Hepatocyte (in vitro differentiated cells): Measurements from ENCODE around the gene SH3PXD2B. TPM values are rescaled to one million over a fixed set of nuclear protein-coding genes. Genes with fewer than 3 reads are reported as not detected.
"Not testable (repeated sequence)": the region's sequence is repeated elsewhere in the genome, so short reads cannot be mapped to it uniquely, and the experiment has no call there.

Experiments used
- DNase-seq: peaks from one replicate; pipeline ENCODE4 v3.0.0-alpha.2; 2016; ENCODE audit warnings: low spot score
- H2AFZ ChIP-seq: fragments of 200-600 bp; sonication (generic); 2 replicates; pipeline ENCODE4 v1.6.0; 2016; ENCODE audit warnings: antibody characterized with exemption, mild to moderate bottlenecking
- H3K27ac ChIP-seq: fragments of 200-600 bp; sonication (generic); 2 replicates; pipeline ENCODE4 v1.5.1; 2016; ENCODE audit warnings: mild to moderate bottlenecking
- H3K27me3 ChIP-seq: fragments of 200-600 bp; sonication (generic); 2 replicates; pipeline ENCODE4 v1.6.1; 2016
- H3K36me3 ChIP-seq: fragments of 200-600 bp; sonication (generic); replicated peaks from 2 replicates; pipeline ENCODE4 v1.5.1; 2016; ENCODE audit warnings: low read depth; ENCODE audit not compliant: insufficient read depth
- H3K4me1 ChIP-seq: fragments of 200-600 bp; sonication (generic); 2 replicates; pipeline ENCODE4 v1.5.1; 2016; ENCODE audit warnings: mild to moderate bottlenecking, moderate library complexity; ENCODE audit not compliant: insufficient read depth
- H3K4me2 ChIP-seq: fragments of 200-600 bp; sonication (generic); 2 replicates; pipeline ENCODE4 v1.6.0; 2016
- H3K4me3 ChIP-seq: fragments of 200-600 bp; sonication (generic); 2 replicates; pipeline ENCODE4 v1.5.1; 2016; ENCODE audit warnings: mild to moderate bottlenecking
- H3K79me2 ChIP-seq: fragments of 200-600 bp; sonication (generic); 2 replicates; pipeline ENCODE4 v1.6.0; 2017; ENCODE audit warnings: mild to moderate bottlenecking
- H3K9me2 ChIP-seq: fragments of 200-600 bp; sonication (generic); replicated peaks from 2 replicates; pipeline ENCODE4 v1.6.0; 2017; ENCODE audit warnings: mild to moderate bottlenecking; ENCODE audit not compliant: insufficient read depth
- H3K9me3 ChIP-seq: fragments of 200-600 bp; sonication (generic); 2 replicates; pipeline ENCODE4 v1.5.1; 2016; ENCODE audit warnings: low read depth, mild to moderate bottlenecking
- H4K20me1 ChIP-seq: fragments of 200-600 bp; sonication (generic); 2 replicates; pipeline ENCODE4 v1.6.0; 2016; ENCODE audit warnings: mild to moderate bottlenecking; ENCODE audit not compliant: insufficient read depth, poor library complexity, severe bottlenecking
- EZH2 ChIP-seq: fragments of 200-600 bp; sonication (generic); IDR thresholded peaks from 2 replicates; pipeline ENCODE4 v1.6.1; 2016; ENCODE audit warnings: antibody characterized with exemption, mild to moderate bottlenecking, borderline replicate concordance
- EZH2phosphoT487 ChIP-seq: fragments of 200-600 bp; sonication (generic); IDR thresholded peaks from one replicate; pipeline ENCODE4 v1.6.1; 2018; ENCODE audit warnings: antibody characterized with exemption, mild to moderate bottlenecking, low read depth, moderate library complexity; ENCODE audit not compliant: unreplicated experiment, severe bottlenecking
- WGBS: methylation state at CpG from one replicate; pipeline ENCODE4 v1.1.6; 2016; ENCODE audit warnings: low lambda C conversion rate; ENCODE audit errors: missing lambda C conversion rate; 5-methylcytosine and 5-hydroxymethylcytosine counted together
- polyA plus RNA-seq: library from polyadenylated mRNA; unstranded; fragments of >200 nt; fragmentation: Nextera tagmentation; extraction: Ambion mirVana; gene quantifications from 2 replicates; pipeline ENCODE4 v1.2.1, GENCODE V29; 2016
- total RNA-seq: library from RNA; depleted of rRNA; stranded (reverse); fragments of >200 nt; gene quantifications from 2 replicates; pipeline ENCODE4 v1.2.3, GENCODE V29; 2014
- TF ChIP-seq, protein P1 (sequence below): fragments of 200-600 bp; sonication (generic); IDR thresholded peaks from 2 replicates; pipeline ENCODE4 v1.5.1; 2016; ENCODE audit warnings: antibody characterized with exemption, mild to moderate bottlenecking; ENCODE audit not compliant: poor library complexity

SH3PXD2B gene
- total and polyA plus RNA-seq, 2 experiments from 2014 or later = 27.8 to 28.5 TPM

DNA sequence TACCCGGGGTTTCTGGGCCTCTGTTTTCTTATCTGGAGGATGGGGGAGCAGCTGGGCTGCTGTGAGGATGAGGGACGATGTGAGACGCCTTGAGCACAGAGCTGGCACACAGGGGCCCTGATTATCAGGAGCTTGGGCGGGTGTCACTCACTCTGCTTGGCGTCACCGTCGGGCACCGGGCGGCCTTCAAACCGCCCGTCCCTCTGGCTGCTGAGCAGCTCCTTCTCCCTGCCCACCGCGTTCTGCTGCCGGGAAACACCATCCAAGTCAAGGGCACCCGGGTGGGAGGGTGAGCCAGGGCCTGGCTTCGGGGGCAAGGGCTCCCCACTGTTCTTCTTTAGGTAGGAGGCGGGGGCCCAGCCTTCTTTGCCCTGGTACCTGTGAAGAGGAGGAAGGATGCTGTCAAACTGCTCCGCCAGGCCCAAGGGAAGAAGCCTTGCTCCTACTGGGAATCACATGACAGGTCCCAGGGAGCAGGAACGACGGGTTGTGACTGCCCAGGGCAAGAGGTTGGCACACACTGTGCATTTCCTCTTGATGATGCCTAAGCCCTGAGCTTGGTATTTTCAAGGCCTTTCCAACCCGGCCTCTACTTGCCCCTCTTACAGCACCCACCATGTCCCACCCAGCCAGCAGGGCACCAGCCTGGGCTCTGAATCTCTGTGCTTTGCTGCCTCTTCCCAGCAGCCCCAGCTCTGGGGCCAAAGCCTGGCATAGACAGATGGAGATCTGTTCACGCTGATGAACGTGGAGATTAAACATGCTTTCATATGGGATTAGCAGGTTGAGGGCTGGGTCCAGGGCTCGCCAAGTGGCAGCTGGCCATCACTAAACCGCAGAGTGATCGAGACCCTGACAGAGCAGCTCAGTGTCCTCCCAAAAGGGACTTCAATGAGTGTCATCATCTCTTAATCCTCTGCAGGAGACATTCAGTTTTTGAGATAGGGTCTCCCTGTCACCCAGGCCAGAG lies 103.8 kb downstream of the SH3PXD2B start:
- Histone ChIP-seq H4K20me1 (no peaks in the 10 kb centered on the region), H3K36me3 (no peaks in the 10 kb centered on the region), H3K4me3 (no peak overlapping the region), H3K4me2 (no peak overlapping the region), H3K79me2 (no peaks in the 10 kb centered on the region), H2AFZ (no peak overlapping the region), H3K9me3 (no peaks in the 10 kb centered on the region), H3K27me3 (no peaks in the 10 kb centered on the region), H3K9me2 (no peaks in the 10 kb centered on the region), H3K27ac (no peak overlapping the region), H3K4me1 (peaks cover 3% of the 10 kb centered on the region)
- 99% methylated on average over 22 of the region's 26 CpGs for WGBS
- no peak for DNase-seq
- TF ChIP-seq EZH2phosphoT487 (no peak), EZH2 (no peak)
- TF ChIP-seq, protein P1, sequence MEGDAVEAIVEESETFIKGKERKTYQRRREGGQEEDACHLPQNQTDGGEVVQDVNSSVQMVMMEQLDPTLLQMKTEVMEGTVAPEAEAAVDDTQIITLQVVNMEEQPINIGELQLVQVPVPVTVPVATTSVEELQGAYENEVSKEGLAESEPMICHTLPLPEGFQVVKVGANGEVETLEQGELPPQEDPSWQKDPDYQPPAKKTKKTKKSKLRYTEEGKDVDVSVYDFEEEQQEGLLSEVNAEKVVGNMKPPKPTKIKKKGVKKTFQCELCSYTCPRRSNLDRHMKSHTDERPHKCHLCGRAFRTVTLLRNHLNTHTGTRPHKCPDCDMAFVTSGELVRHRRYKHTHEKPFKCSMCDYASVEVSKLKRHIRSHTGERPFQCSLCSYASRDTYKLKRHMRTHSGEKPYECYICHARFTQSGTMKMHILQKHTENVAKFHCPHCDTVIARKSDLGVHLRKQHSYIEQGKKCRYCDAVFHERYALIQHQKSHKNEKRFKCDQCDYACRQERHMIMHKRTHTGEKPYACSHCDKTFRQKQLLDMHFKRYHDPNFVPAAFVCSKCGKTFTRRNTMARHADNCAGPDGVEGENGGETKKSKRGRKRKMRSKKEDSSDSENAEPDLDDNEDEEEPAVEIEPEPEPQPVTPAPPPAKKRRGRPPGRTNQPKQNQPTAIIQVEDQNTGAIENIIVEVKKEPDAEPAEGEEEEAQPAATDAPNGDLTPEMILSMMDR = no peak

DNA sequence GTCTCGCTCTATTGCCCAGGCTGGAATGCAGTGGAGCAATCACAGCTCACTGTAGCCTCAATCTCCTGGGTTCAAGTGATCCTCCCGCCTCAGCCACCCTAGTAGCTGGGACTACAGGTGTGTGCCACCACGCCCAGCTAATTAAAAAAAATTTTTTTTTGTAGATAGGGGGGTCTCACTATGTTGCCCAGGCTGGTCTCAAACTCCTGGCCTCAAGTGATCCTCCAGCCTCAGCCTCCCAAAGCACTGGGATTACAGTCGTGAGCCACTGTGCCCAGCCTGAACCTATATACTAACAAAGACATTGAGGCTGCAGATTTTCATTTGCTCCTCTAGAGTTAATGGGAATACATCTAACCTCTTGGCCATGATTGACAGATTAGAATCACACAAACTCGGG lies 105.6 kb downstream of the SH3PXD2B start:
- not testable (repeated sequence) for H3K79me2 ChIP-seq, H3K9me2 ChIP-seq, H3K9me3 ChIP-seq, DNase-seq, H4K20me1 ChIP-seq, H3K27ac ChIP-seq, H3K4me1 ChIP-seq, H3K36me3 ChIP-seq, H3K4me3 ChIP-seq, H2AFZ ChIP-seq, H3K4me2 ChIP-seq, H3K27me3 ChIP-seq
- WGBS = 88% methylated on average over 5 of the region's 5 CpGs

DNA sequence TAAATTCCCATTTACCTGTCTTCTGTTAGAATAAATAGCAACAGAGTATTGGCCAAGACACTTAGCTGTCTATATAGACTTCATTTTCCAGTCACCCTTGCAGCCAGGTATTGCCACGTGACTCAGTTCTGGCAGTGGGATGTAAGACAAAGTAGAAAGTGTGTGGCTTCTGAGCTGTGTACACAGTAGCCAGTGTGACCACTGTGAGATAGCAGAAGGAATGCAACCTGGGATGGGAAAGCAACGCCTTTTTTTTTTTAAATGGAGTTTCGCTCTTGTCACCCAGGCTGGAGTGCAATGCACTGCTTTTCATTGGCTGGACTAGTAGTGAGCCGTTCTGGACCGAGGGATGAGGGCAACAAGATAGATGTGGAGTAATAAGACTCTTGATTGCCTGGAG lies 106.2 kb downstream of the SH3PXD2B start:
- no peaks in the 10 kb centered on the region for H3K4me1 ChIP-seq
- H3K4me3 ChIP-seq = no peak overlapping the region
- H3K9me3 ChIP-seq = no peaks in the 10 kb centered on the region
- H3K27me3 ChIP-seq = no peaks in the 10 kb centered on the region
- no peaks in the 10 kb centered on the region for H3K9me2 ChIP-seq
- H2AFZ ChIP-seq = no peak overlapping the region
- H3K79me2 ChIP-seq = no peaks in the 10 kb centered on the region
- DNase-seq = no peak
- no peak overlapping the region for H3K4me2 ChIP-seq
- WGBS = 88% methylated on average over 5 of the region's 5 CpGs
- no peak for TF ChIP-seq EZH2
- TF ChIP-seq EZH2phosphoT487 = no peak
- TF ChIP-seq, protein P1 = no peak
- H4K20me1 ChIP-seq = no peaks in the 10 kb centered on the region
- no peaks in the 10 kb centered on the region for H3K36me3 ChIP-seq
- H3K27ac ChIP-seq = no peak overlapping the region

DNA sequence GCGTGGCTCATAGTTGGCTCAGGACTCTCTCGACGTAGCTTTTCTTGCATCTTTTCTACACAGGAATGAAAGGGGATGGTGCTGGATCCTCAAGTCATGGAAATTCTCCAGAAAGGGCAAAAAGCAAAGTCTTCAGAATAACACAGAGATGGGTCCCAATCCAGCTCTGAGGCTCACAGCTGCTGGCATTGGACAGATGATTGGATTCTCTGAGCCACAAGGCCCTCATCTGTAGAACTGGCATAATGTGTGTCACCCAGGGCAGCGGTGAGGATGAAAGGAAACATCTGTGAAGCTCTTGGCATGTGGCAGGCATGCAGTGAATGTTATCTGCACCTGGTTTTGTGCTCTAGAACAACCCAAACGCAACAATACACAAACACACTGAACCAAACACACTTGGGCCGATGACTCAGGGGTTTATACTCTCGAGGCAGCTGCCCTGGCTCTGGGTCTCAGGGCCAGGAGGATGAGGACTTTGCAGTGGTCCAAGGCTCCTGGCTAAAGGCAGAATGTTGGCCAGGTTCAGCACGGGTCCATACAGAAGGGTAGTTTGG lies 106.8 kb downstream of the SH3PXD2B start:
- Histone ChIP-seq H2AFZ (no peak overlapping the region), H3K4me3 (no peak overlapping the region), H3K9me2 (no peaks in the 10 kb centered on the region), H4K20me1 (no peaks in the 10 kb centered on the region), H3K4me1 (no peaks in the 10 kb centered on the region), H3K27me3 (no peaks in the 10 kb centered on the region), H3K79me2 (no peaks in the 10 kb centered on the region), H3K4me2 (no peak overlapping the region), H3K9me3 (no peaks in the 10 kb centered on the region), H3K27ac (no peak overlapping the region), H3K36me3 (no peaks in the 10 kb centered on the region)
- WGBS = 79% methylated on average over 8 of the region's 8 CpGs
- TF ChIP-seq EZH2phosphoT487 (no peak), EZH2 (no peak)
- TF ChIP-seq, protein P1 = no peak
- DNase-seq = no peak
